IMR-90 (cell line): ENCODE data around the gene TNFRSF1A. TPM values are rescaled to one million over a fixed set of nuclear protein-coding genes. Genes with fewer than 3 reads are reported as not detected.

Source experiments
- ATAC-seq: fragments of 200-7000 bp; cut with Tn5 transposase; 2 replicates; pipeline ENCODE4 v1.9.1; 2020; ENCODE audit warnings: low read depth, mild to moderate bottlenecking, moderate library complexity
- BruUV-seq: library from RNA; stranded (reverse); fragments of 400-500 nt; replicated peaks from 2 replicates; lab custom pipeline; 2021; lab: Mats Ljungman, UMichigan
- CTCF ChIA-PET: fragments of 300-600 bp; formaldehyde crosslinking; extraction: SDS; loops from one replicate; lab custom pipeline; 2021; ENCODE audit warnings: antibody characterized with exemption; lab: Yijun Ruan, JAX
- POLR2A ChIA-PET: fragments of 300-600 bp; sonication (Branson Sonifier 250); formaldehyde crosslinking; loops from one replicate; lab custom pipeline; 2022; ENCODE audit warnings: antibody characterized with exemption; ENCODE audit not compliant: unreplicated experiment; lab: Charles Lee
- DNase-seq: peaks from one replicate; pipeline ENCODE4 v3.0.0; 2013
- H2AFZ ChIP-seq: replicated peaks from 2 replicates; pipeline ENCODE3; 2013; ENCODE audit warnings: low read length, mild to moderate bottlenecking; ENCODE audit not compliant: poor library complexity
- H2AK5ac ChIP-seq: 2 replicates; pipeline ENCODE4 v1.6.1; 2013; ENCODE audit warnings: low read depth, low read length, inconsistent platforms
- H2AK9ac ChIP-seq: replicated peaks from 2 replicates; pipeline ENCODE3; 2013; ENCODE audit warnings: mild to moderate bottlenecking, low read depth, low read length, moderate library complexity; ENCODE audit not compliant: poor library complexity
- H2BK120ac ChIP-seq: 2 replicates; pipeline ENCODE4 v1.6.1; 2013; ENCODE audit warnings: low read depth, low read length, inconsistent platforms
- H2BK15ac ChIP-seq: 3 replicates; pipeline ENCODE4 v1.6.1; 2013; ENCODE audit warnings: low read depth, low read length, inconsistent platforms
- H2BK20ac ChIP-seq: 2 replicates; pipeline ENCODE4 v1.6.1; 2013; ENCODE audit warnings: low read depth, mild to moderate bottlenecking, inconsistent platforms, low read length, moderate library complexity
- H2BK5ac ChIP-seq: 2 replicates; pipeline ENCODE4 v1.6.1; 2013; ENCODE audit warnings: mild to moderate bottlenecking, low read depth, low read length, inconsistent platforms; ENCODE audit not compliant: poor library complexity, severe bottlenecking
- H3K14ac ChIP-seq: replicated peaks from 2 replicates; pipeline ENCODE4 v1.6.1; 2013; ENCODE audit warnings: low read depth, low read length, inconsistent platforms
- H3K18ac ChIP-seq: 2 replicates; pipeline ENCODE4 v1.6.1; 2013; ENCODE audit warnings: low read depth, low read length, control low read depth
- H3K23ac ChIP-seq: 2 replicates; pipeline ENCODE4 v1.6.1; 2013; ENCODE audit warnings: low read depth, low read length, inconsistent platforms
- H3K27ac ChIP-seq: 2 replicates; pipeline ENCODE4 v1.5.1; 2013; ENCODE audit warnings: mild to moderate bottlenecking, control low read depth, low read length; ENCODE audit not compliant: insufficient read depth
- H3K27me3 ChIP-seq: 2 replicates; pipeline ENCODE4 v1.6.1; 2013; ENCODE audit warnings: low read length; ENCODE audit not compliant: control insufficient read depth, insufficient read depth
- H3K36me3 ChIP-seq: 2 replicates; pipeline ENCODE4 v1.6.1; 2013; ENCODE audit warnings: low read length, mixed read lengths; ENCODE audit not compliant: control insufficient read depth, insufficient read depth
- H3K4ac ChIP-seq: 2 replicates; pipeline ENCODE4 v1.6.1; 2013; ENCODE audit warnings: low read depth, low read length, inconsistent platforms
- H3K4me1 ChIP-seq: 2 replicates; pipeline ENCODE4 v1.6.1; 2013; ENCODE audit warnings: low read length, mixed read lengths; ENCODE audit not compliant: control insufficient read depth, insufficient read depth
- H3K4me2 ChIP-seq: 2 replicates; pipeline ENCODE4 v1.6.1; 2013; ENCODE audit warnings: low read depth, mild to moderate bottlenecking, control low read depth, low read length, moderate library complexity
- H3K4me3 ChIP-seq: 2 replicates; pipeline ENCODE4 v1.5.1; 2013; ENCODE audit warnings: low read depth, mild to moderate bottlenecking, control low read depth, low read length, moderate library complexity; ENCODE audit not compliant: insufficient read depth
- H3K56ac ChIP-seq: 2 replicates; pipeline ENCODE4 v1.6.1; 2013; ENCODE audit warnings: low read length, inconsistent platforms; ENCODE audit not compliant: insufficient read depth; ENCODE audit errors: extremely low read depth
- H3K79me1 ChIP-seq, 2 experiments: 2 replicates each; pipeline ENCODE4 v1.6.1; 2013; ENCODE audit warnings: low read length in 2 of 2, inconsistent platforms in 1 of 2, low read depth in 1 of 2
- H3K9ac ChIP-seq: 2 replicates; pipeline ENCODE4 v1.6.1; 2013; ENCODE audit warnings: low read depth, low read length, control low read depth
- H3K9me1 ChIP-seq: 2 replicates; pipeline ENCODE4 v1.6.1; 2013; ENCODE audit warnings: low read length, inconsistent platforms; ENCODE audit not compliant: insufficient read depth
- H3K9me3 ChIP-seq: 2 replicates; pipeline ENCODE4 v1.6.1; 2013; ENCODE audit warnings: low read length; ENCODE audit not compliant: control insufficient read depth, insufficient read depth
- H4K20me1 ChIP-seq: 2 replicates; pipeline ENCODE4 v1.6.1; 2013; ENCODE audit warnings: low read length, inconsistent platforms; ENCODE audit not compliant: insufficient read depth
- H4K5ac ChIP-seq: 2 replicates; pipeline ENCODE4 v1.6.1; 2013; ENCODE audit warnings: mild to moderate bottlenecking, low read depth, low read length, control low read depth
- H4K8ac ChIP-seq, 2 experiments: 2 replicates each; pipeline ENCODE4 v1.6.1; 2013; ENCODE audit warnings: low read depth in 2 of 2, low read length in 2 of 2, control low read depth in 1 of 2, inconsistent platforms in 1 of 2
- H4K91ac ChIP-seq: 2 replicates; pipeline ENCODE4 v1.6.1; 2013; ENCODE audit warnings: low read depth, low read length, inconsistent platforms; ENCODE audit not compliant: insufficient read depth
- BHLHE40 ChIP-seq: fragments of 150-350 bp; IDR thresholded peaks from 2 replicates; pipeline ENCODE4 v1.6.1; 2016; ENCODE audit warnings: mild to moderate bottlenecking, low read depth, low read length
- CEBPB ChIP-seq: IDR thresholded peaks from 2 replicates; pipeline ENCODE4 v1.6.1; 2012; ENCODE audit warnings: low read depth, low read length, improper control_type of control experiment
- CHD1 ChIP-seq: IDR thresholded peaks from 2 replicates; pipeline ENCODE4 v1.6.1; 2012; ENCODE audit warnings: low read depth, low read length, improper control_type of control experiment
- FOS ChIP-seq: fragments of 150-350 bp; IDR thresholded peaks from 2 replicates; pipeline ENCODE4 v1.6.1; 2016; ENCODE audit warnings: low read depth, low read length
- MAFK ChIP-seq: IDR thresholded peaks from 2 replicates; pipeline ENCODE4 v1.6.1; 2012; ENCODE audit warnings: low read depth, low read length, improper control_type of control experiment
- MAZ ChIP-seq: IDR thresholded peaks from 2 replicates; pipeline ENCODE4 v1.6.1; 2012; ENCODE audit warnings: low read depth, mild to moderate bottlenecking, low read length, improper control_type of control experiment, moderate library complexity, borderline replicate concordance
- MXI1 ChIP-seq: IDR thresholded peaks from 2 replicates; pipeline ENCODE4 v1.6.1; 2012; ENCODE audit warnings: low read depth, mild to moderate bottlenecking, low read length, moderate library complexity, borderline replicate concordance
- NFE2L2 ChIP-seq: fragments of 150-350 bp; IDR thresholded peaks from 2 replicates; pipeline ENCODE4 v1.6.1; 2016; ENCODE audit warnings: low read depth, mild to moderate bottlenecking, low read length
- POLR2A ChIP-seq: IDR thresholded peaks from 2 replicates; pipeline ENCODE4 v1.6.1; 2012; ENCODE audit warnings: mild to moderate bottlenecking, low read depth, low read length
- RAD21 ChIP-seq: IDR thresholded peaks from 2 replicates; pipeline ENCODE4 v1.6.1; 2012; ENCODE audit warnings: low read length, improper control_type of control experiment
- RCOR1 ChIP-seq: IDR thresholded peaks from 2 replicates; pipeline ENCODE4 v1.6.1; 2012; ENCODE audit warnings: mild to moderate bottlenecking, low read length, improper control_type of control experiment; ENCODE audit not compliant: insufficient replicate concordance
- RFX5 ChIP-seq: IDR thresholded peaks from 2 replicates; pipeline ENCODE4 v1.8.0; 2012; ENCODE audit warnings: low read depth, mild to moderate bottlenecking, low read length, moderate library complexity
- SMC3 ChIP-seq: fragments of 150-350 bp; IDR thresholded peaks from 2 replicates; pipeline ENCODE4 v1.6.1; 2016; ENCODE audit warnings: low read depth, mild to moderate bottlenecking, antibody characterized with exemption, low read length, moderate library complexity
- WGBS, 2 experiments: methylation state at CpG; one replicate each; pipeline versions ENCODE4 v1.1.5 to v1.1.7; 2013; ENCODE audit warnings: missing lambda C conversion rate in 2 of 2; ENCODE audit not compliant: insufficient read length in 1 of 2; ENCODE audit errors: extremely low coverage in 2 of 2; 5-methylcytosine and 5-hydroxymethylcytosine counted together
- dilution Hi-C: fragments of 300-500 bp; cut with HindIII; formaldehyde crosslinking; loops from one replicate; pipeline ENCODE4 v1.14.3; 2018; ENCODE audit warnings: low sequenced_read_pairs; ENCODE audit not compliant: unreplicated experiment
- in situ Hi-C: fragments of 300-500 bp; cut with MboI; formaldehyde crosslinking; loops from 3 replicates; pipeline ENCODE4 v1.14.3; 2019; ENCODE audit warnings: low sequenced_read_pairs, inconsistent platforms, mixed read lengths
- intact Hi-C: fragments of 100-400 bp; cut with micrococcal nuclease; formaldehyde crosslinking; loops from 2 replicates; pipeline ENCODE4 v1.10.0; 2022
- polyA plus RNA-seq, 3 experiments: library from polyadenylated mRNA; depleted of rRNA; stranded (reverse); fragments of >200 nt; gene quantifications; 2 replicates each; pipeline ENCODE4 v1.2.3, GENCODE V29; 2012; ENCODE audit warnings: low replicate concordance in 1 of 3
- total RNA-seq: library from RNA; depleted of rRNA; stranded (reverse); fragments of >200 nt; gene quantifications from 2 replicates; pipeline ENCODE4 v1.2.3, GENCODE V29; 2012
- TF ChIP-seq, protein P1 (sequence below): conservative IDR thresholded peaks from 2 replicates; pipeline ENCODE4 v1.5.1; 2012; ENCODE audit warnings: mild to moderate bottlenecking, low read depth, low read length, improper control_type of control experiment
- TF ChIP-seq, protein P2 (sequence below): fragments of 150-350 bp; IDR thresholded peaks from 2 replicates; pipeline ENCODE4 v1.6.1; 2017; ENCODE audit warnings: mild to moderate bottlenecking, antibody characterized with exemption, low read length, low read depth
- TF ChIP-seq, protein P3 (sequence below): fragments of 150-350 bp; IDR thresholded peaks from 2 replicates; pipeline ENCODE4 v1.6.1; 2016; ENCODE audit warnings: low read depth, mild to moderate bottlenecking, low read length, moderate library complexity, borderline replicate concordance

Gene TNFRSF1A
- total and polyA plus RNA-seq, 2 of the 4 experiments (the other 2 are of a cell fraction), result 79.6 to 136 TPM

DNA sequence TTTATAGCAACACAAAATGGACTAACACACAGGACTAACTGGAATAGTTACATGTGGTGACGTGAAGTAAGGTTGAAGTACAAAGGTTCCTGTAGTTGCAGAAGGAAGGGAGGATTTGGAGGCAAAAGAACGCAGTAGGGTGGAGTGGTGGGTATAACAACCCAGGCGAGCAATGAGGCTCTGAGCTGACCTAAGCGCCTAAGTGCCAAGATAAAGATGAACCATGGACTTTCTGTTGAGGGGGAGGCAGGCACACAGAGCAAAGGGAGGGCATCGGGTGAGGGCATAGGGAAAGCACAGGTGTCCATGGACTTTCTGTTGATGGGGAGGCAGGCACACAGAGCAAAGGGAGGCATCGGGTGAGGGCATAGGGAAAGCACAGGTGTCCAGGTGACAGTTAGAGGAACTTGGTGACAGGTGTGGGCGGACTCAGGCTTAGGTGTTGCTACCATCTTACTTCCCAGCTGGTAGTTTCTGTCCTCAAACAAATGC is 18.2 kb upstream of the TNFRSF1A start:
- Histone ChIP-seq H3K27me3 (peaks cover 7% of the 10 kb centered on the region), H3K4me3 (no peak overlapping the region), H2AFZ (no peak overlapping the region), H4K91ac (no peak overlapping the region; the same call in 1 of the 2 replicates), H3K14ac (no peak overlapping the region), H3K9ac (no peak overlapping the region), H3K4ac (no peak overlapping the region), H4K8ac (no peak overlapping the region), H3K4me1 (peaks cover 7% of the 10 kb centered on the region), H2BK120ac (no peak overlapping the region), H2BK20ac (no peak overlapping the region), H3K23ac (no peak overlapping the region), H4K20me1 (no peaks in the 10 kb centered on the region), H2BK5ac (no peak overlapping the region), H3K36me3 (no peaks in the 10 kb centered on the region), H3K9me1 (no peaks in the 10 kb centered on the region), H2BK15ac (no peak overlapping the region), H3K79me1 (no peaks in the 10 kb centered on the region), H3K9me3 (no peaks in the 10 kb centered on the region), H2AK5ac (no peak overlapping the region; the same call in 1 of the 2 replicates), H3K27ac (no peak overlapping the region), H2AK9ac (no peak overlapping the region), H3K18ac (no peak overlapping the region), H3K56ac (no peak overlapping the region), H4K5ac (no peak overlapping the region), H3K4me2 (no peak overlapping the region)
- DNase-seq, result no peak
- ChIA-PET POLR2A (no interaction called here), CTCF (interaction anchor here (0.6 kb wide), 1 partner anchor 10 kb away, joined by 3 read pairs; no protein-coding TSS in a partner anchor)
- no TSS peak for BruUV-seq
- in situ Hi-C loops, result no loop called here
- dilution Hi-C loops, result no loop called here
- WGBS, 2 experiments, result 93% methylated on average over 5 of the region's 7 CpGs; no CpG with 5 or more reads in 1 of the 2 experiments
- intact Hi-C loops, result no loop called here
- TF ChIP-seq MXI1 (no peak), MAFK (no peak), RAD21 (no peak), FOS (no peak), RFX5 (no peak), SMC3 (no peak), POLR2A (no peak), CEBPB (no peak), NFE2L2 (no peak), CHD1 (no peak), RCOR1 (no peak), BHLHE40 (no peak), MAZ (no peak)
- TF ChIP-seq, protein P1, sequence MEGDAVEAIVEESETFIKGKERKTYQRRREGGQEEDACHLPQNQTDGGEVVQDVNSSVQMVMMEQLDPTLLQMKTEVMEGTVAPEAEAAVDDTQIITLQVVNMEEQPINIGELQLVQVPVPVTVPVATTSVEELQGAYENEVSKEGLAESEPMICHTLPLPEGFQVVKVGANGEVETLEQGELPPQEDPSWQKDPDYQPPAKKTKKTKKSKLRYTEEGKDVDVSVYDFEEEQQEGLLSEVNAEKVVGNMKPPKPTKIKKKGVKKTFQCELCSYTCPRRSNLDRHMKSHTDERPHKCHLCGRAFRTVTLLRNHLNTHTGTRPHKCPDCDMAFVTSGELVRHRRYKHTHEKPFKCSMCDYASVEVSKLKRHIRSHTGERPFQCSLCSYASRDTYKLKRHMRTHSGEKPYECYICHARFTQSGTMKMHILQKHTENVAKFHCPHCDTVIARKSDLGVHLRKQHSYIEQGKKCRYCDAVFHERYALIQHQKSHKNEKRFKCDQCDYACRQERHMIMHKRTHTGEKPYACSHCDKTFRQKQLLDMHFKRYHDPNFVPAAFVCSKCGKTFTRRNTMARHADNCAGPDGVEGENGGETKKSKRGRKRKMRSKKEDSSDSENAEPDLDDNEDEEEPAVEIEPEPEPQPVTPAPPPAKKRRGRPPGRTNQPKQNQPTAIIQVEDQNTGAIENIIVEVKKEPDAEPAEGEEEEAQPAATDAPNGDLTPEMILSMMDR, result no peak
- TF ChIP-seq, protein P2, sequence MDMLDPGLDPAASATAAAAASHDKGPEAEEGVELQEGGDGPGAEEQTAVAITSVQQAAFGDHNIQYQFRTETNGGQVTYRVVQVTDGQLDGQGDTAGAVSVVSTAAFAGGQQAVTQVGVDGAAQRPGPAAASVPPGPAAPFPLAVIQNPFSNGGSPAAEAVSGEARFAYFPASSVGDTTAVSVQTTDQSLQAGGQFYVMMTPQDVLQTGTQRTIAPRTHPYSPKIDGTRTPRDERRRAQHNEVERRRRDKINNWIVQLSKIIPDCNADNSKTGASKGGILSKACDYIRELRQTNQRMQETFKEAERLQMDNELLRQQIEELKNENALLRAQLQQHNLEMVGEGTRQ, result no peak
- TF ChIP-seq, protein P3, sequence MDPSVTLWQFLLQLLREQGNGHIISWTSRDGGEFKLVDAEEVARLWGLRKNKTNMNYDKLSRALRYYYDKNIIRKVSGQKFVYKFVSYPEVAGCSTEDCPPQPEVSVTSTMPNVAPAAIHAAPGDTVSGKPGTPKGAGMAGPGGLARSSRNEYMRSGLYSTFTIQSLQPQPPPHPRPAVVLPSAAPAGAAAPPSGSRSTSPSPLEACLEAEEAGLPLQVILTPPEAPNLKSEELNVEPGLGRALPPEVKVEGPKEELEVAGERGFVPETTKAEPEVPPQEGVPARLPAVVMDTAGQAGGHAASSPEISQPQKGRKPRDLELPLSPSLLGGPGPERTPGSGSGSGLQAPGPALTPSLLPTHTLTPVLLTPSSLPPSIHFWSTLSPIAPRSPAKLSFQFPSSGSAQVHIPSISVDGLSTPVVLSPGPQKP, result no peak
- ATAC-seq, result no peak
